Activated naive CD4-positive, alpha-beta T cell (primary cell): Measurements from ENCODE around the gene FNDC3A.
"Not testable (repeated sequence)": the region's sequence is repeated elsewhere in the genome, so short reads cannot be mapped to it uniquely, and the experiment has no call there.

Experiments
- DNase-seq, 4 experiments: peaks; one replicate each; lab custom pipeline; 2025; lab: John Stamatoyannopoulos, UW

Gene FNDC3A

DNA sequence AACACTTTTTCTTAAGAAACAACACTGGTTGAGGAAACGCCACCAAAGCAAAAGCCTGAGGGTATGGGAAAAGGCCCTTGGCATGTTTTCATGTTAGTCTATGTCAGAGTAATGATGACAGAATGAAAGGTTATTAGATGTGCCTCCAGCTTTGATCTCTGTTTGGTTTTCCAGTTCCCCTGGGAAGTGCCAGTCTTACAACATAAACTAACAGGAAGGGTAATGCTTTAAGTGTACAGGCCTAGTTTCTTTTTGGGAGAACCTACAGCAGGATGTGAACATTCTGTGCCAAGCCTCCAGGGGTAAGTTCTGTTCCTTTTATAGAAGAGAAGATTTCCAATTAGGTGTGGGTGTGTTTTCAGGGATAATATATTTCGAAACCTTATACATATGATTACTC is 121.7 kb downstream of the FNDC3A start:
- no peak for DNase-seq

DNA sequence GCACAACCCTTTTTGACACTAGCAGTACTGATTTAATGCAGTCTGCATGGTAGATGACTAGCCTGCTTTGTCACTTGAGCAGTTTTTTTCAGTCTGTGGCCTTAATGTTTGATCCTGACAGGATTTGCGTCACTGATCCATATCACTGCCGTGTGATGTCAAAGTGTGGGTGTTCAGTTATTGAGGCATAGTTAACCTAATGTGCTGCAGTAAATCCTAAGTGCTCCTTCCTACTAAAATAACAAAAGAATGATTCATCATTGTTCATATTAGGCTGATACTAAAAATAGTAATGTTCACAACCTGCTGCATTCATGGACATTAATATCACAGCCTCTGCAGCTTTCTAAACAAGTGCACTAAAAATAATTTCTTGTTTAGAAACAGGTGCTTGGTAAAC is 122.5 kb downstream of the FNDC3A start:
- no peak for DNase-seq

DNA sequence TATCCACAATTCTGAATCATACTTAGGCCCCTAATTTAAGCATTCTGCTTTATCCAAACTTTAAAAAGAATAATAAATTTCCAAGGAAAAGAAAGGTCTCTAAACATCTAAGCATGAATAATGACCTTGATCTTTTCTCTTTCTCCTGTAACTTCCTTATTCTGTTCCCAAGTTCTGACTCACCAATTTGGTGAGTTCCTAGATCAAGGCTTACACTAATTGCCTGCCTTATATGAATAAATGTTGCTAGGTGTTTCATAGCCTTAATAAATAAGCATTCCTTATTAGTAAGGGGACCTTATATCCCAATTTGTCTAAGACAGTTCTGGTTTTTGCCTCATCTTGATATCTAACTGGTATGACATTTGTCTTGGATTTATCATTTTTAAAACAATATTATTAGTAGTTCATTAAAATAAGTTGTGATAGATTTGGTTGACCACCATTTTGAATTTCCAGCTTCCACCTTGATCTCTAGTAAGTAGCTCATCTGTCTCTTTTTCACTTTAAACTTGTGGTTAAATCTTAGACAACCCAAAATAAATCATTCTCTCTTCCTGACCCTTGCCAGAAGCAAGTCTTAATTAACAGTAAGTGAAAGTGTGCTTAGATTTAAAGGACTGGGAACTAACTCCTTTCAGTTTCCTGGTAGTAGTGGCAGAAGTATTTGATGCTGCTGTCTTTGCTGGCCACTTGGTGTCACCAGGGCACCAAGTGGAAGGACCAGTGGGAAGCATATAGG is 123.2 kb downstream of the FNDC3A start:
- no peak for DNase-seq

DNA sequence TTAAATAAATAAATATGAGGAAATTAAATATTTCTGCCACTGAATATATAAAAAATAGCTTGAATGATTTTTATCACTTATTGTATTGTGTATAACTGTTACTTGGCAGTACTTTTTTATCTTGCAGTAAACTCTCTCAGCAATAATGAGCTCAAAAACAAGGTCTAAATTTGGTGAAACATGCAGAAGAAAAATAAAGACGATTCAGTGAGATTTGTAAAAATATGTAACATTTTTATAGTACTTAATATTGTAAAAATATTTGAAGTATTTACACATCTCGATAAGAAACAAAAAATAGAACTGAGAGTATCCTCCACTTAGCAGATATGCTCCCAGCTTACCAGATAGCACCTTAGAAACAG is 123.8 kb downstream of the FNDC3A start:
- no peak for DNase-seq

DNA sequence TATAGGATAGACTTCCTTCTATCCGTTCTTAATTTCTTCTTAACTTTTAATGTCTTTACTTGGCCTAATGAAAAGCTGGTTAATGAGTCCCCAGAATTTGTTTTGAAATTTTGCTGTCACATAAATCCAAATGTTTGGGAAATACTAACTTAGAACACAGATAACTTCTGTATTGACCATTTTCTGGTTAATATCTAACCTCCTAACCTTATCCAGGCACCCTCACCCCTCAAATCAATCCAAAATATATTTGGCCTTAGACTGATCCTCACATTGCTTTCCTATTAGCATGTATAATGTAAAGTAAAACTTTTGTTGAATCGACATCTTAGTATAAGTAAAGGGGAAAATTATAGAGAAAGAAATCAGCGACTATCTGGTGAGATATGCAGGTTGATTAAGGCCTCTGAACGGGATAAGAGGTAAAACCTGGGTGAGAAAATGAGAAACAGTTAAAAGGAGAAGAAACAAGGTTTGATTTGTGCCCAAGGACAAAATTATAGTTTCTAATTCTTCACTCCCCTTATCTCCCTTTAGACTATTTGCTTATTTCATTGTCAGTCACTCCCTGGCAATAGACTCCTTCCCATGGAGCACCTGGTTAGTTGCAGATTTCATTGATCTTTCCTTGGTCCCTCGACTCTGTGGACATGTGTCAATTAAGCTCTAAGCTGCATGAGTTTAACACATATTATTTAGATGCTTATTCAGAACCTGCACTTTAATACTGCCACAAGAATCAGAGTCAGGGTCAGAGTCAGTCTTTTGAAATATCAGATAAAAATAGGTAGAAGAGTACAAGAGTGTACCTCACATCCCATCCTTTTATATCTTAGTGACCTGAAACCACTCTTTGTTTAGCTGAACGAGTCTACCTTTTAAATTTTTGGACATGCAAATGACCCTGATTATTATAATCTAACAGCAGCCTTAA is 125.2 kb downstream of the FNDC3A start:
- DNase-seq = no peak

GRCh38 chr13:49108196-49108595 is 132.5 kb downstream of the FNDC3A start:
- no peak for DNase-seq

DNA sequence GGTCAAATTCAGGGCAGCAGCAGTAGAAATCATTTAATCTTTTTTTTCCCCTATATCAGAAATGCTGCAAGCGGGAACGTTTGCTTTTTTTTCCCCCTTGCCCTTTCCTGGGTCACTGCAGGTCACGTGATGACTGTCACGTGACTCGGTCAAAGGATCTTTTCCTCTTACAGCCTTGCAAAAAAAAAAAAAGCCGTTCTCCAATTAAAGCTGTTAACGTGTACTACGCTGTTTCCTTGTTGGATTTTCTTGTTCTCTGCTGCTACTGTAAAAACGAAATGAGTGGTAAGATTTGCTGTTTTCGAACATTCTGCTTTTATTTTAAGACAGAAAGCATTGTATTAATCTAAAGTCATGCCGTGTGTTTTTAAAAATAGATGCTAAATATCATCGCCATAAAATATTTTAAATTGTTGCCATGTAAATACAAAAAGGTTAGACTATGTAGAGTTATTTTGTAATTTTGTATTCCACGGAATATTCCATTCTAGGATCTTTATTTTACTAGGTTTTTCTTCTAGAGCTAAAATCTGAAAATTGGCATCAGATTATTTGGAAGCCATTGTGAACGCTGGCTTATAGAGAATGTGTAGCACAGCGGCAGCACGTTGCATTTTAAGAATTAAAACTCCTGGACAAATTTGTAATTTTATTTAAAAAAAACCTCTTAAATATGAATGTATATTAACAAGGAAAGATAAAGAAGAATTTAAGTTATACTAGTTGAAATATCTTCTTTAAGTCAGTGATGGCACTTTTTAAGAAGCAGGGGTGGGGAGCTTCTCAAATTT is 134.6 kb downstream of the FNDC3A start:
- peak in 3 of 4 experiments; percentile 7 to 53 (median 27) for DNase-seq

- DNase-seq = no peak
These were observed 135.1 kb downstream of the FNDC3A start for GRCh38 chr13:49110913-49111170.

GRCh38 chr13:49112782-49113525 is 137.2 kb downstream of the FNDC3A start:
- no peak for DNase-seq

- DNase-seq = no peak
These were observed 138.0 kb downstream of the FNDC3A start for GRCh38 chr13:49113526-49114286.

- no peak for DNase-seq
These were observed 141.2 kb downstream of the FNDC3A start for GRCh38 chr13:49116873-49117272.

- not testable (repeated sequence) for DNase-seq
These were observed 142.7 kb downstream of the FNDC3A start for GRCh38 chr13:49118455-49118854.

- DNase-seq = no peak
These were observed 149.1 kb downstream of the FNDC3A start for GRCh38 chr13:49124693-49125304.

GRCh38 chr13:49125964-49126524 is 150.3 kb downstream of the FNDC3A start:
- no peak for DNase-seq

DNA sequence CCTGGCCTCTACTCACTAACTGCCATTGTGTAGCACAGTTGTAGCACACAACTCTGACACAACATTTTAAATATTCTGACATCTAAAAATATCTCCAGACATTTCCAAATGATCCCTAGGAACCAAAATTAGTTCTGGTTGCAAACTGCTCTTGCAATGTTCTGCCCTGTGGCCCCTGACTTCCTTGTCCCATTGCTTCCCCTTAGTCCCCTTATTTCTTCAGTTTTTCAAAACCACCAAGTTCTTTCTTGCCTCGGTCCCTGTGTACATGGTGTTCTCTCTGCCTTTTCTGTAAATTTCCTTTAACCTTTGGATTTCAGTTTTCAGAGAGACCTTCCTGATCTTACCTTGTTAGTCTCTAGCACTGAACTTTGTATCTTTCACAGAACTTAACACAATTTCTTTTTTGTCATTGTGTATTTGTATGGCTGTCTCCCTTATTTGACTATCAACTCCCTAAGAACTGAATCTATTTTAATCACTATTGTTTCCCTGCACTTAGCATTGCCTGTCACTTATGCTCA is 156.8 kb downstream of the FNDC3A start:
- DNase-seq = no peak

DNA sequence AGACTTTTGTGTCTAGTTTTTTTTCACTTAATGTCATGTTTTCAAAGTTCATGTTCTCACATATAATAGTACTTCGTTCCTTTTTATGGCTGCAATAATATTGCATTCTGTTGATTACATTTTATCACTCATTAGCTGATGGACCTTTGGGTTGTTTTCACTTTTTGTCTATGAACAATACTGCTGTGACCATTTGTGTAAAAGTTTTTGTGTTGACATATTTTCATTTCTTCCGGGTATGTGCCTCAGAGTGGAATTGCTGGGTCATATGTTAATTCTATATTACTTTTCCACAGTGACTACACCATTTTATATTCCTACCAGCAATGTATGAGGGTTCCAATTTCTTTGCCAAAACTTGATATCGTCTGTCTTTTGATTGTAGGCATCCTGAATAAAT is 158.6 kb downstream of the FNDC3A start:
- no peak for DNase-seq

GRCh38 chr13:49137138-49137643 is 161.5 kb downstream of the FNDC3A start:
- not testable (repeated sequence) for DNase-seq

GRCh38 chr13:49140910-49141611 is 165.3 kb downstream of the FNDC3A start:
- no peak for DNase-seq

- DNase-seq = no peak
These were observed 171.2 kb downstream of the FNDC3A start for GRCh38 chr13:49146950-49147355.
